Thyroid gland (tissue), 4 donors: ENCODE data around the gene TAF10. TPM values are rescaled to one million over a fixed set of nuclear protein-coding genes. Genes with fewer than 3 reads are reported as not detected.
A peak's percentile ranks its signal among the peaks of the same experiment; 100 is the strongest.

Source experiments
- DNase-seq, 2 donors: peaks; one replicate each; pipeline ENCODE4 v3.0.0-alpha.2; 2019
- H3K27ac ChIP-seq, 3 donors: fragments of 200-600 bp; sonication (generic); 1 replicate in 2 of 3; 2 replicates in 1 of 3; pipeline ENCODE4 v1.5.1; 2016 to 2019; ENCODE audit warnings: mild to moderate bottlenecking in 1 of 3, moderate library complexity in 1 of 3
- H3K27me3 ChIP-seq: fragments of 200-600 bp; sonication (generic); one replicate; pipeline ENCODE4 v1.5.1; 2019
- H3K36me3 ChIP-seq, 2 donors: fragments of 200-600 bp; sonication (generic); one replicate each; pipeline ENCODE4 v1.5.1; 2016 to 2019
- H3K4me1 ChIP-seq, 2 donors: fragments of 200-600 bp; sonication (generic); one replicate each; pipeline ENCODE4 v1.5.1; 2017 to 2019
- H3K4me3 ChIP-seq, 3 donors: fragments of 200-600 bp; sonication (generic); replicated peaks in 1 of 3; 1 replicate in 2 of 3; 2 replicates in 1 of 3; pipeline ENCODE4 v1.5.1; 2016; ENCODE audit warnings: mild to moderate bottlenecking in 1 of 3
- H3K9me3 ChIP-seq: fragments of 200-600 bp; sonication (generic); one replicate; pipeline ENCODE4 v1.5.1; 2017
- CTCF ChIP-seq, 6 experiments: fragments of 200-600 bp in 3 of 6; fragments of 450-650 bp in 3 of 6; sonication (generic) in 3 of 6; IDR thresholded peaks; one replicate each; pipeline ENCODE4 v1.5.1; 2016 to 2019; ENCODE audit warnings: antibody characterized with exemption in 6 of 6, mild to moderate bottlenecking in 2 of 6, inconsistent platforms in 1 of 6, moderate library complexity in 1 of 6
- POLR2A ChIP-seq, 2 donors: fragments of 450-650 bp; IDR thresholded peaks; one replicate each; pipeline ENCODE4 v1.6.1; 2017; ENCODE audit warnings: antibody characterized with exemption in 2 of 2, mild to moderate bottlenecking in 2 of 2, moderate library complexity in 1 of 2
- WGBS, 2 donors: methylation state at CpG; one replicate each; pipeline ENCODE4 v1.1.5; 2017; 5-methylcytosine and 5-hydroxymethylcytosine counted together
- intact Hi-C: fragments of 100-400 bp; cut with DNase I; formaldehyde crosslinking; loops from one replicate; pipeline ENCODE4 v1.15.1; 2023
- total RNA-seq, 4 donors: library from RNA; depleted of rRNA; stranded (reverse); fragments of >200 nt; gene quantifications; one replicate each; pipeline ENCODE4 v1.2.3, GENCODE V29; 2016

TAF10 gene
- total RNA-seq, 4 donors from 2014 or later: 96.6 to 113 (median 108) TPM

GRCh38 chr11:6609502-6610015 lies 2.5 kb downstream of the TAF10 start:
- TF ChIP-seq POLR2A (IDR thresholded peaks at IDR 0.05) (no peak), CTCF (IDR thresholded peaks at IDR 0.05) (no peak)
- Histone ChIP-seq H3K4me1 (peaks cover 32 to 47% of the 10 kb centered on the region in 2 donors), H3K27me3 (no peaks in the 10 kb centered on the region), H3K27ac (no peak overlapping the region), H3K4me3 (no peak overlapping the region), H3K9me3 (no peaks in the 10 kb centered on the region), H3K36me3 (peaks cover 32 to 35% of the 10 kb centered on the region in 2 donors)
- WGBS, 2 donors: 83 to 88% methylated on average over 8 of the region's 8 CpGs
- intact Hi-C loops: no loop called here
- DNase-seq: no peak

- Histone ChIP-seq H3K27ac (no peak overlapping the region), H3K9me3 (no peaks in the 10 kb centered on the region), H3K4me1 (peaks cover 33 to 47% of the 10 kb centered on the region in 2 donors), H3K4me3 (no peak overlapping the region), H3K36me3 (peaks cover 32 to 35% of the 10 kb centered on the region in 2 donors), H3K27me3 (no peaks in the 10 kb centered on the region)
- WGBS, 2 donors: 91% methylated on average over 14 of the region's 14 CpGs
- no peak for DNase-seq
- no peak for TF ChIP-seq CTCF (IDR thresholded peaks at IDR 0.05)
- TF ChIP-seq POLR2A (IDR thresholded peaks at IDR 0.05): no peak
- intact Hi-C loops: no loop called here
These were observed 3.1 kb downstream of the TAF10 start for GRCh38 chr11:6608726-6609501.

- no peaks in the 10 kb centered on the region for H3K27me3 ChIP-seq
- WGBS, 2 donors: 89 to 94% methylated on average over 9 of the region's 9 CpGs
- peaks cover 30 to 43% of the 10 kb centered on the region in 2 donors for H3K4me1 ChIP-seq
- H3K4me3 ChIP-seq: no peak overlapping the region
- peak overlapping the region in 1 of 3 donors; percentile 88 for H3K27ac ChIP-seq
- peaks cover 32 to 35% of the 10 kb centered on the region in 2 donors for H3K36me3 ChIP-seq
- TF ChIP-seq POLR2A (IDR thresholded peaks at IDR 0.05) (no peak), CTCF (IDR thresholded peaks at IDR 0.05) (no peak)
- DNase-seq: no peak
- H3K9me3 ChIP-seq: no peaks in the 10 kb centered on the region
- intact Hi-C loops: no loop called here
These were observed 4.0 kb downstream of the TAF10 start for GRCh38 chr11:6608011-6608410.

- no peaks in the 10 kb centered on the region for H3K9me3 ChIP-seq
- H3K4me1 ChIP-seq: peaks cover 30 to 45% of the 10 kb centered on the region in 2 donors
- H3K27ac ChIP-seq: peak overlapping the region; percentile 88 to 95 (median 88)
- peaks cover 32 to 35% of the 10 kb centered on the region in 2 donors for H3K36me3 ChIP-seq
- TF ChIP-seq CTCF (IDR thresholded peaks at IDR 0.05) (no peak), POLR2A (IDR thresholded peaks at IDR 0.05) (no peak)
- no peak overlapping the region for H3K4me3 ChIP-seq
- H3K27me3 ChIP-seq: no peaks in the 10 kb centered on the region
- intact Hi-C loops: no loop called here
- DNase-seq: no peak
These were observed 4.7 kb downstream of the TAF10 start for GRCh38 chr11:6607190-6607795.
